ENCODE data around the gene WDR46. TPM values are rescaled to one million over a fixed set of nuclear protein-coding genes. Genes with fewer than 3 reads are reported as not detected.

The WDR46 gene, protein sequence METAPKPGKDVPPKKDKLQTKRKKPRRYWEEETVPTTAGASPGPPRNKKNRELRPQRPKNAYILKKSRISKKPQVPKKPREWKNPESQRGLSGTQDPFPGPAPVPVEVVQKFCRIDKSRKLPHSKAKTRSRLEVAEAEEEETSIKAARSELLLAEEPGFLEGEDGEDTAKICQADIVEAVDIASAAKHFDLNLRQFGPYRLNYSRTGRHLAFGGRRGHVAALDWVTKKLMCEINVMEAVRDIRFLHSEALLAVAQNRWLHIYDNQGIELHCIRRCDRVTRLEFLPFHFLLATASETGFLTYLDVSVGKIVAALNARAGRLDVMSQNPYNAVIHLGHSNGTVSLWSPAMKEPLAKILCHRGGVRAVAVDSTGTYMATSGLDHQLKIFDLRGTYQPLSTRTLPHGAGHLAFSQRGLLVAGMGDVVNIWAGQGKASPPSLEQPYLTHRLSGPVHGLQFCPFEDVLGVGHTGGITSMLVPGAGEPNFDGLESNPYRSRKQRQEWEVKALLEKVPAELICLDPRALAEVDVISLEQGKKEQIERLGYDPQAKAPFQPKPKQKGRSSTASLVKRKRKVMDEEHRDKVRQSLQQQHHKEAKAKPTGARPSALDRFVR
- 170 and 256 TPM in 2 replicates for total RNA-seq (2014; rRNA removed; shearing (Covaris generic))
- 81.1 and 91.8 TPM in 2 replicates for polyA plus RNA-seq (2015; cell fraction: cytosol; rRNA removed)
- 211 and 236 TPM in 2 replicates for polyA plus RNA-seq (2015; cell fraction: nucleus; rRNA removed)

DNA sequence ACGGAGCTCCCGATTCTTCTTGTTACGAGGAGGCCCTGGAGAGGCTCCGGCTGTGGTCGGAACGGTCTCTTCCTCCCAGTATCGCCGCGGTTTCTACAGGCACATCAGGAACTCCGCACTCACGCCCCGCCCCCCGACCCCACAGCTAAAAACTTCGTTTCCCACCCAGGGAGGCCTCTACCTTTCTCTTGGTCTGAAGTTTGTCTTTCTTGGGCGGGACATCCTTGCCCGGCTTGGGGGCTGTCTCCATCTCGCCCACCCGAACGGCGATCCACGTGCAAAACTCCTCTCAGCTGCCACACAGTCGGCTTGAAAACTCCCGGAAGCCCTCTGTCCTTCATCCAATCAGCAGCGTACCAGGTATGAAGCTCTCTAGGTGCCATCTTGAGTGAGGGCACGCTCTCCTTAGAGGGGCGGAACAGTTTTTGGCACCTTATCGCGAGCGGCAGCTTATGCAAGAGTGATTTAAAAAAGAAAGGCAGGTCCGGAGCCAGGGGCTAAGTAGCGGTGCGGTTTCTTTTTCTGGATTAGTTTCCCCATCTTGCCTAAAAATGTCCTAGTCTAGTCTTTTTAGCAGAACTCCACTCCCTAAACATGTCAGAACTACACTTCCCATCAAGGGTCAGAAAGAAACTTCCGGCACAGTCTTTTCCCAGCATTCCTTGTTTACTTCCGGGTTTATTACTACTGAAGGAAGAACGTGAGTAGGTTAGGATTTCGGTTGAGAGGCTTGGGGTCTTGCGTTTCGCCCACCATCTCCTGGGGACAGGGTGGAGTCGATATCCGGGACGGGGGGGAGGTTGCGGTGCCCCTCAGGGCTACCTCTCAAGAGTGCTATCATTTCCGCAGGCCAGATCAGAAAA is at the start of gene WDR46, which contains the start of gene PFDN6:
Gene WDR46, minus strand, starts transcription at position 319 of the 863 bp plus-strand sequence. Its CDS starts 69 bp downstream, at position 250.
Gene PFDN6, plus strand, starts transcription at position 681 of the 863 bp plus-strand sequence. CDS start 256 bp downstream, outside the sequence.
- peak; percentile 89 for DNase-seq (ENCODE audit: low read depth)

DNA sequence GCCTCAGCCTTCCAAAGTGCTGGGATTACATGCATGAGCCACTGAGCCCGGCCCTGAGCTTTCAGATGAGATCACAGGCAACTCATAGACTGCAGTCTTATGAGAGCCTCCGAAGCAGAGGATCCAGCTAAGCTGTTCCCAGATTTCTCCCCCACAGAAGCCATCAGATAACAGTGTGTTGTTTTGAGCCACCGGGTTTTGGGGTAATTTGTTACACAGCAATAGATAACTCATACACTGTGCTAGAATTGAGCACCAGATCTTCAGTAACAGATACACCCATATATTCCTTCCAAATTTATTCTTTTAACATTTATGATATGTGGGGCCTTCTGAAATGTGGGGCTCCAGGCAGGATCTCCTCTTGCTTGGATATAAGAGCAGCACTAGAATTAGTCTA is 47.5 kb upstream of the WDR46 start:
- DNase-seq (ENCODE audit: low read depth): no peak

- no peak for DNase-seq (ENCODE audit: low read depth)
These were observed 46.9 kb upstream of the WDR46 start for GRCh38 chr6:33335916-33336315.

GRCh38 chr6:33333666-33334065 is 44.6 kb upstream of the WDR46 start:
- DNase-seq (ENCODE audit: low read depth): no peak

- DNase-seq (ENCODE audit: low read depth): no peak
These were observed 41.7 kb upstream of the WDR46 start for GRCh38 chr6:33330736-33331135.

GRCh38 chr6:33329058-33329457 is 40.0 kb upstream of the WDR46 start:
- DNase-seq (ENCODE audit: low read depth): peak; percentile 85

DNA sequence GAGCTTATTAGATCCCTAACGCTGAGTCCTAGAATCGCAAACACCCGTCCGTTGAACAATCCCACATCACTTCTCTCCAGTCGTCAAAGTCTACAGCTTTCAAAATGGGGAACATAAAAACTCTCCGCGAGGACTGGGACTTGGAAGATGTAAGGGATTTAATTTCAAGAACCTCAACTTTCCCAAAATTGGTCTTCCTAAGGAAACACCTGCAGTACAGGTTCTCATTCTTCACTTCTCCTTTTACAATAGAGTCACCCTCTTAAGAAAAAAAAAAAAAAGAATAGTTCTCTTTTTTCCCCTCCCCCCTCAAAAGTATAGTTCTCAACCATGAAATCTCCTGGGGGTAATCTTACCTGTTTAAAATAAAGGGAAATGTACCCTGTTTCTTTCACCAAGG is 35.1 kb upstream of the WDR46 start:
- DNase-seq (ENCODE audit: low read depth): no peak

GRCh38 chr6:33323623-33323948 is 34.5 kb upstream of the WDR46 start:
- DNase-seq (ENCODE audit: low read depth): no peak

GRCh38 chr6:33321227-33321626 is 32.2 kb upstream of the WDR46 start:
- no peak for DNase-seq (ENCODE audit: low read depth)

- peak; percentile 74 for DNase-seq (ENCODE audit: low read depth)
These were observed 31.5 kb upstream of the WDR46 start for GRCh38 chr6:33320315-33321181.

DNA sequence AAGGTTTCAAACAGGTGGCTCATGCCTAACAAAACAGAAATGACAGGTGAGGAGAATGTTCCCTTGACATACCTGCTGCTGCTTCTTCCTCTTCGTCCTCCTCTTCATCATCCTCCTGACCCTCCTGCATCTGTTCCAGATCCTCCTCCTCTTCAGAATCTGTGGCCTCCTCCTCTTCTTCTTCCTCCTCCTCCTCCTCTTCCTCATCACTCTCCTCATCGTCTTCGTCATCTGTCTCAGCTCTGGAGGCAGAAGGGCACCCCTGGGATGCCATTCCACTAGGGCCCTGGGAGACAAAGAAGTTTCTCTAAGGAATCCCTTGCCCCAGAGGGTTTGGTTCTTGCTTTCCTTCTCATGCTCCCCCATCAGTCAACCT is 30.9 kb upstream of the WDR46 start:
- no peak for DNase-seq (ENCODE audit: low read depth)

- DNase-seq (ENCODE audit: low read depth): no peak
These were observed 29.5 kb upstream of the WDR46 start for GRCh38 chr6:33318426-33319073.

- peak; percentile 97 for DNase-seq (ENCODE audit: low read depth)
These were observed 28.8 kb upstream of the WDR46 start, which contains the start of gene ZBTB22 for GRCh38 chr6:33317669-33318425. Gene ZBTB22, minus strand, starts transcription at chr6:33317744. Its CDS starts 828 bp downstream, at chr6:33316916.

DNA sequence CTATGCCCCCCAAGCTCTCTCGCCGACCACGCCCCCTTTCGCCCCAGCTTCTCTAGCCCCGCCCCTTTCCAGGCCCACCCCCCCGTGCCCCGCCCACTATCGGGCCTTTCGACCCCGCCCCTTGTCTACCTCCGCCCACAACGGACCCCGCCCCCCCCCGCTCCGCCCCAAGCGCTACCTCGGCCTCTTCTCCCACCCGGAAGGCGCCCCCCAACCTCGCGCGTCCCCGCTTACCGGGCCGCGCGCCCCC is 28.3 kb upstream of the WDR46 start:
- DNase-seq (ENCODE audit: low read depth): no peak

DNA sequence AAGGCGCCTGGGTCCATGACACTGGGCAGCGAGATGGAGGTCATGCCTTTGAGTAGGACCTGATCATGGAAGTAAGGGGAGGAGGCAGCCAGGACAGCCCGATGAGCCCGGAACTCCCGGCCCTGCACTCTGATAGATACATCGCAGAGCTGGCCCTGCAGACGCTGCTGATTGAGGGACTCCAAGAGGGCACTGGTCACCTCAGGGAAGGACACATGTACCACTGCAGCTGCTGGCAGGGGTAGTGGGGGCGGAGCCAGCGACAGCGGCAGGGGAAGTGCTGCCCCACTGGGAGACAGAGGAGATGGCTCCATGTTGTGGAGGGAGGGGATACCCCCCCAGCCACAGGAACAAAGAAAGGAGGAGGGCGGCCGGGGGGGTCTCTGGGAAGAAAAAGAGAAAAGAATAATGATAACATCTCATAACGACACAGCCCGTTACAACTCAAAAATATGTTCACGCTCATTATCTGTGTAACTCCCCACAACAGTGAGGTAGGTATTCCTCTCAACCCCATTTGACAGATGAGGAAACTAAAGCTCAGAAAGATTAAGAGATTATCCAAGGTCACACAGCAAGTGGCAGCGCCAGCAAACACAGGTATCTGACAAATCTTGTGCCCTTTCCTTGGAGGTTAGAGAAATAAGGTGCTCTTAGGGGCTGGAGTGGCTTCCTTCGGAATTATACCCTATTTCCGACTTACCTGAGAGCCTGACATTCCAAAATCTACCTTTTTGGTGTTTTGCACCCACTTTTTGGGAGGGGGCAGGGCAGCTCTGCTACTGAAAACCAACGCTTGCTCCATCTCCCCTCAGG is 27.8 kb upstream of the WDR46 start:
- DNase-seq (ENCODE audit: low read depth): no peak

DNA sequence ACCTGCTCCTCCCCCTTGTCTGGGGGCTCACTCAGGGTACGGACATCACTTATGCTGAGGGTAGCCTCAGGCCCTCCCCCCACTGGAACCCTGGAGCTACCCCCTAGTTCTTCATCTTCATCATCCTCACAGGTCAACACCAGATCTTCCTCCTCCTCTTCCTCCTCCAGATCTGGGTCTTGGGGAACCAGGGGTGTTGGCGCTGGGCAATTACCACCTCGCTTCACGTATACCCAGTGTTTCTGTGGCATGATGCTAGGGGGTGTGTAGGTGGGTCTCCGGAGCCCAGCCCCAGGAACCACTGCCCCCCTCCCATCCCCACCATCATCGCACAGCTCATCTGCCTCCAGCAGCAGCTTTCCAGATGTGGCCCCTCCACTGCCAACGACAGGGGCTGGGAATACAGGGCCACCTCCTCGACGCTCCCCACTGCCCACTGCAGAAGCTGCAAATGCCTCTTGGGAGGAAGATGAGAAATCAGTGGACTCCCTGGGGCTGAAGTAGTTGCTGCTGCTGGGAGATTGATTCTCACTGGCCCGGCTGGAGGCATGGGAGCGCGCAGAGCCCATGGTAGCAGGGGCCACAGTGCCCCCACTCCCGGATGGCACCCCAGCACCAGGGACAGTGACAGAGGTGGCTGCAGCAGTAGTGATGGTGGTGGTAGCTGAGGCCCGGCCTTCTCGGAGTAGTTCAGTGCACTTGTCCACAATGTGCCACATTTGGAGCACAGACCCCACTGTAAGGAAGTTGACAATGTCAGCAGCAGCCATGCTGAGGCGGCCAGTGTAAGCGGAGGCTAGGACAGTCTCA is 27.0 kb upstream of the WDR46 start:
- DNase-seq (ENCODE audit: low read depth): no peak

DNA sequence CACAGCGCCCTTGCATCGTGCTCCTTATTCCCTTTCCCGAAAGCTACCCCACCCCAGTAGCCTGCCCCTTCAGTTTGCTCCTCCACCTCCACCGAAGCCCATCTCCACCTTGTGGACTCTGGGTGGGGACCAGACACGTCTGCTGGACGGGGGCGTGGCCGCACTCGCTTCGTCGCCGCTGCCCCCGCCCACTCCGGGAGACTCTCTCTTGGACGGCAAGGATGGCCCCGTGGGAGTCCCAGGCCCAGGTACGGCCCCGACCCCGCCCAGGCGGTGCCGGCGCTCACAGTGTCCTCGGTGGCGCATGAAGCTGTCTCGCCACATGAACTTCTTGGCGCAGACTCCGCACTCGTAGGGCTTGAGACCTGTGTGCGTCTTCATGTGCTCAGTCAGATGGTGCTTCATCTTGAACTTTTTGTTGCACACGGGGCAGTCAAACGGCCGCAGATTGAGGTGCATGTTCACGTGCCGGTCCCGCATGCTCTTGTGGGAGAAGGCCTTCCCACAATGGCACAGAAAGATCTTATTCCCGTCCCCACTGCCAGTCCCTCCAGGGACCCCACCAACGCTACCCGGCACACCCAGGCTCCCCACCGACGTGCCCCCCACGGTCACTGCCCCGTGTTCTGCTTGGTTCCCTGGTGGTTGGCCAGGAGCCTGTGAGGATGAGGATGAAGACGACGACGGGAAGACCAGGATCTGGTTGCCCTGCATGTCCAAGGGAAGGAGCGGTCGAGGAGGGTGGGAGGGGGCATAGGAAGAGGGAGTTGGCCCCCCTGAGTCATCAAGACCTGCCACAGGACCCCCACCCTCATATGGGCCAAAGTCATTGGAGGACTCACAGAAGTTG is 26.1 kb upstream of the WDR46 start:
- no peak for DNase-seq (ENCODE audit: low read depth)
